SK-N-SH (cell line): Measurements from ENCODE around the gene CKS1B. TPM values are rescaled to one million over a fixed set of nuclear protein-coding genes. Genes with fewer than 3 reads are reported as not detected.

Experiments
- CTCF ChIA-PET: fragments of 300-600, 350-600 bp; formaldehyde crosslinking; extraction: SDS; loops from one replicate; lab custom pipeline; 2021; lab: Yijun Ruan, JAX
- POLR2A ChIA-PET: fragments of 350-600 bp; sonication (Branson Sonifier 250); formaldehyde crosslinking; extraction: SDS; loops from one replicate; lab custom pipeline; 2020; ENCODE audit warnings: antibody characterized with exemption, inconsistent platforms; lab: Yijun Ruan, JAX
- DNase-seq: peaks from one replicate; pipeline ENCODE4 v3.0.0; 2012
- H2AFZ ChIP-seq: fragments of 200-600 bp; sonication (generic); 2 replicates; pipeline ENCODE4 v1.8.1; 2016; ENCODE audit warnings: antibody characterized with exemption, mild to moderate bottlenecking, low read depth
- H3F3A ChIP-seq: fragments of 200-600 bp; sonication (generic); replicated peaks from 2 replicates; pipeline ENCODE3; 2016; ENCODE audit warnings: antibody characterized with exemption, mild to moderate bottlenecking; ENCODE audit not compliant: insufficient read depth
- H3K27ac ChIP-seq, 2 experiments: fragments of 200-500 bp in 1 of 2; fragments of 200-600 bp in 1 of 2; sonication (Bioruptor generic) in 1 of 2; sonication (generic), shearing (Covaris generic) in 1 of 2; 2 replicates each; pipeline versions ENCODE4 v1.5.1 to v1.6.1; 2014 to 2016; ENCODE audit warnings: low read depth in 2 of 2, inconsistent platforms in 1 of 2, low read length in 1 of 2, mild to moderate bottlenecking in 1 of 2, mixed read lengths in 1 of 2
- H3K27me3 ChIP-seq: fragments of 200-600 bp; sonication (generic), shearing (Covaris generic); 2 replicates; pipeline ENCODE4 v1.6.1; 2016; ENCODE audit warnings: mixed run types; ENCODE audit not compliant: insufficient read depth
- H3K36me3 ChIP-seq, 2 experiments: fragments of 200-500 bp in 1 of 2; fragments of 200-600 bp in 1 of 2; sonication (Bioruptor generic) in 1 of 2; sonication (generic) in 1 of 2; replicated peaks in 1 of 2; 2 replicates each; pipeline versions ENCODE3 to v1.5.1; 2014 to 2016; ENCODE audit warnings: low read length in 1 of 2, mild to moderate bottlenecking in 1 of 2; ENCODE audit not compliant: insufficient read depth in 2 of 2, control insufficient read depth in 1 of 2
- H3K4me1 ChIP-seq, 2 experiments: fragments of 200-500 bp in 1 of 2; fragments of 200-600 bp in 1 of 2; sonication (Bioruptor generic) in 1 of 2; sonication (generic), shearing (Covaris generic) in 1 of 2; 2 replicates each; pipeline versions ENCODE4 v1.5.1 to v1.6.1; 2014 to 2016; ENCODE audit warnings: low read depth in 1 of 2, low read length in 1 of 2, mixed run types in 1 of 2; ENCODE audit not compliant: insufficient read depth in 2 of 2, control insufficient read depth in 1 of 2
- H3K4me2 ChIP-seq: fragments of 200-600 bp; sonication (generic), shearing (Covaris generic); 2 replicates; pipeline ENCODE4 v1.6.1; 2017; ENCODE audit warnings: mixed run types
- H3K4me3 ChIP-seq, 2 experiments: fragments of 200-500 bp in 1 of 2; fragments of 200-600 bp in 1 of 2; sonication (Bioruptor generic) in 1 of 2; sonication (generic), shearing (Covaris generic) in 1 of 2; 2 replicates each; pipeline versions ENCODE4 v1.5.1 to v1.8.1; 2014 to 2016; ENCODE audit warnings: low read depth in 2 of 2, inconsistent platforms in 1 of 2, low read length in 1 of 2, mild to moderate bottlenecking in 1 of 2, mixed read lengths in 1 of 2, moderate library complexity in 1 of 2
- H3K79me2 ChIP-seq: fragments of 200-600 bp; sonication (generic); 2 replicates; pipeline ENCODE4 v1.8.1; 2017; ENCODE audit warnings: mild to moderate bottlenecking; ENCODE audit not compliant: insufficient read depth
- H3K9ac ChIP-seq: fragments of 200-600 bp; sonication (generic); 2 replicates; pipeline ENCODE4 v1.6.1; 2017; ENCODE audit warnings: mixed run types
- H3K9me2 ChIP-seq: fragments of 200-600 bp; sonication (generic); 2 replicates; pipeline ENCODE4 v1.6.1; 2017; ENCODE audit warnings: mixed run types
- H3K9me3 ChIP-seq: fragments of 200-600 bp; sonication (generic); 2 replicates; pipeline ENCODE4 v1.6.1; 2017; ENCODE audit warnings: mixed run types, mild to moderate bottlenecking, moderate library complexity
- H4K20me1 ChIP-seq: fragments of 200-600 bp; sonication (generic); 2 replicates; pipeline ENCODE4 v1.6.1; 2017; ENCODE audit warnings: mild to moderate bottlenecking, mixed run types; ENCODE audit not compliant: insufficient read depth
- EZH2phosphoT487 ChIP-seq: fragments of 200-600 bp; sonication (generic); IDR thresholded peaks from 2 replicates; pipeline ENCODE4 v1.6.1; 2017; ENCODE audit warnings: low read depth, mixed run types, mild to moderate bottlenecking, antibody characterized with exemption, moderate library complexity, borderline replicate concordance
- FOXM1 ChIP-seq: IDR thresholded peaks from 2 replicates; pipeline ENCODE4 v1.4.0; 2012; ENCODE audit warnings: low read depth, mild to moderate bottlenecking
- MEF2A ChIP-seq: IDR thresholded peaks from 2 replicates; pipeline ENCODE4 v1.4.0; 2012; ENCODE audit warnings: low read depth, borderline replicate concordance
- NFIC ChIP-seq: IDR thresholded peaks from 2 replicates; pipeline ENCODE4 v1.4.0; 2012; ENCODE audit warnings: borderline replicate concordance
- NRF1 ChIP-seq: IDR thresholded peaks from 2 replicates; pipeline ENCODE4 v1.6.1; 2012; ENCODE audit warnings: low read depth, mild to moderate bottlenecking, low read length
- RAD21 ChIP-seq: IDR thresholded peaks from 2 replicates; pipeline ENCODE4 v1.6.1; 2012; ENCODE audit warnings: mild to moderate bottlenecking, low read length
- RXRA ChIP-seq: IDR thresholded peaks from 2 replicates; pipeline ENCODE4 v1.4.0; 2012; ENCODE audit warnings: low read depth, mild to moderate bottlenecking, borderline replicate concordance
- SIN3A ChIP-seq: IDR thresholded peaks from 2 replicates; pipeline ENCODE4 v1.6.1; 2012; ENCODE audit warnings: low read depth, mild to moderate bottlenecking, low read length, moderate library complexity, borderline replicate concordance
- WGBS: methylation state at CpG from one replicate; pipeline ENCODE4 v1.1.6; 2017; ENCODE audit warnings: low lambda C conversion rate; 5-methylcytosine and 5-hydroxymethylcytosine counted together
- polyA plus RNA-seq, 3 experiments: library from polyadenylated mRNA; depleted of rRNA; stranded (reverse); fragments of >200 nt; gene quantifications; 2 replicates each; pipeline ENCODE4 v1.2.3, GENCODE V29; 2012
- TF ChIP-seq, protein P1 (sequence below): IDR thresholded peaks from 2 replicates; pipeline ENCODE4 v1.4.0; 2012; ENCODE audit warnings: low read depth, borderline replicate concordance
- TF ChIP-seq, protein P2 (sequence below): IDR thresholded peaks from 2 replicates; pipeline ENCODE4 v1.6.1; 2012; ENCODE audit warnings: mild to moderate bottlenecking, low read depth, low read length, moderate library complexity
- TF ChIP-seq, protein P3 (sequence below): IDR thresholded peaks from 2 replicates; pipeline ENCODE4 v1.4.0; 2012; ENCODE audit warnings: low read depth, borderline replicate concordance

The CKS1B gene
- polyA plus RNA-seq, 1 of the 3 experiments (the other 2 are of a cell fraction): 308 TPM

DNA sequence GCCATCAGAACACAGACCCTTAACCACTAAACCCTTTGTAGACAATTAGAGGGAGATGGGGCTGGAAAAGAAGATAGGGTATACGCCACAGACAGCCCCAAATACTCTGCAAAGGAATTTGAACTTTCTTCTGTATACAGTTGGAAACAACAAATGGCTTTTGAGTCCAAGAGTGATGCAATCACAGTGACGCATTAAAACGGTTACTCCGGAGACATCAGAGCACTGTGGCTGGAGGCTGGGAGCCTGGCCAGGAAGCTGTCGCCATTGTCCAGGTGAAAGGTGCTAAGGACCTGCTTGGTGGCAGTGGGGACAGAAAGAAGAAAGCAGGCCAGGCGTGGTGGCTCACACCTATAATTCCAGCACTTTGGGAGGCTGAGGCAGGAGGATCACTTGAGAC lies 12.8 kb downstream of the CKS1B start:
- Histone ChIP-seq H3K36me3 (peaks cover 24 to 33% of the 10 kb centered on the region in 2 experiments), H3K9ac (no peak overlapping the region), H3K4me1 (peaks cover 2 to 26% of the 10 kb centered on the region in 2 experiments; a peak in 3 of 4 replicates), H3K4me3 (no peak overlapping the region), H3K4me2 (no peak overlapping the region), H3F3A (peaks cover 5% of the 10 kb centered on the region), H3K27ac (no peak overlapping the region), H3K79me2 (peaks cover 57% of the 10 kb centered on the region), H2AFZ (no peak overlapping the region), H4K20me1 (no peaks in the 10 kb centered on the region), H3K27me3 (no peaks in the 10 kb centered on the region), H3K9me3 (no peaks in the 10 kb centered on the region), H3K9me2 (no peaks in the 10 kb centered on the region)
- WGBS: 91% methylated on average over 6 of the region's 6 CpGs
- POLR2A ChIA-PET: interaction anchor here (1.2 kb wide), 1 partner anchor 32 kb away, joined by 3 read pairs; no protein-coding TSS in a partner anchor
- DNase-seq: no peak
- CTCF ChIA-PET: interaction anchor here (1.1 to 37.5 kb wide), 6 partner anchors 11 to 93 kb away, joined by 3 to 640 read pairs (median 8); partner anchors contain the start of genes LENEP, PYGO2 and ZBTB7B
- TF ChIP-seq RAD21 (no peak), MEF2A (no peak), EZH2phosphoT487 (no peak), NFIC (no peak), RXRA (no peak), NRF1 (no peak), SIN3A (no peak), FOXM1 (no peak)
- TF ChIP-seq, protein P1, sequence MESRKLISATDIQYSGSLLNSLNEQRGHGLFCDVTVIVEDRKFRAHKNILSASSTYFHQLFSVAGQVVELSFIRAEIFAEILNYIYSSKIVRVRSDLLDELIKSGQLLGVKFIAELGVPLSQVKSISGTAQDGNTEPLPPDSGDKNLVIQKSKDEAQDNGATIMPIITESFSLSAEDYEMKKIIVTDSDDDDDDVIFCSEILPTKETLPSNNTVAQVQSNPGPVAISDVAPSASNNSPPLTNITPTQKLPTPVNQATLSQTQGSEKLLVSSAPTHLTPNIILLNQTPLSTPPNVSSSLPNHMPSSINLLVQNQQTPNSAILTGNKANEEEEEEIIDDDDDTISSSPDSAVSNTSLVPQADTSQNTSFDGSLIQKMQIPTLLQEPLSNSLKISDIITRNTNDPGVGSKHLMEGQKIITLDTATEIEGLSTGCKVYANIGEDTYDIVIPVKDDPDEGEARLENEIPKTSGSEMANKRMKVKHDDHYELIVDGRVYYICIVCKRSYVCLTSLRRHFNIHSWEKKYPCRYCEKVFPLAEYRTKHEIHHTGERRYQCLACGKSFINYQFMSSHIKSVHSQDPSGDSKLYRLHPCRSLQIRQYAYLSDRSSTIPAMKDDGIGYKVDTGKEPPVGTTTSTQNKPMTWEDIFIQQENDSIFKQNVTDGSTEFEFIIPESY: no peak
- TF ChIP-seq, protein P2, sequence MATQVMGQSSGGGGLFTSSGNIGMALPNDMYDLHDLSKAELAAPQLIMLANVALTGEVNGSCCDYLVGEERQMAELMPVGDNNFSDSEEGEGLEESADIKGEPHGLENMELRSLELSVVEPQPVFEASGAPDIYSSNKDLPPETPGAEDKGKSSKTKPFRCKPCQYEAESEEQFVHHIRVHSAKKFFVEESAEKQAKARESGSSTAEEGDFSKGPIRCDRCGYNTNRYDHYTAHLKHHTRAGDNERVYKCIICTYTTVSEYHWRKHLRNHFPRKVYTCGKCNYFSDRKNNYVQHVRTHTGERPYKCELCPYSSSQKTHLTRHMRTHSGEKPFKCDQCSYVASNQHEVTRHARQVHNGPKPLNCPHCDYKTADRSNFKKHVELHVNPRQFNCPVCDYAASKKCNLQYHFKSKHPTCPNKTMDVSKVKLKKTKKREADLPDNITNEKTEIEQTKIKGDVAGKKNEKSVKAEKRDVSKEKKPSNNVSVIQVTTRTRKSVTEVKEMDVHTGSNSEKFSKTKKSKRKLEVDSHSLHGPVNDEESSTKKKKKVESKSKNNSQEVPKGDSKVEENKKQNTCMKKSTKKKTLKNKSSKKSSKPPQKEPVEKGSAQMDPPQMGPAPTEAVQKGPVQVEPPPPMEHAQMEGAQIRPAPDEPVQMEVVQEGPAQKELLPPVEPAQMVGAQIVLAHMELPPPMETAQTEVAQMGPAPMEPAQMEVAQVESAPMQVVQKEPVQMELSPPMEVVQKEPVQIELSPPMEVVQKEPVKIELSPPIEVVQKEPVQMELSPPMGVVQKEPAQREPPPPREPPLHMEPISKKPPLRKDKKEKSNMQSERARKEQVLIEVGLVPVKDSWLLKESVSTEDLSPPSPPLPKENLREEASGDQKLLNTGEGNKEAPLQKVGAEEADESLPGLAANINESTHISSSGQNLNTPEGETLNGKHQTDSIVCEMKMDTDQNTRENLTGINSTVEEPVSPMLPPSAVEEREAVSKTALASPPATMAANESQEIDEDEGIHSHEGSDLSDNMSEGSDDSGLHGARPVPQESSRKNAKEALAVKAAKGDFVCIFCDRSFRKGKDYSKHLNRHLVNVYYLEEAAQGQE: no peak
- TF ChIP-seq, protein P3, sequence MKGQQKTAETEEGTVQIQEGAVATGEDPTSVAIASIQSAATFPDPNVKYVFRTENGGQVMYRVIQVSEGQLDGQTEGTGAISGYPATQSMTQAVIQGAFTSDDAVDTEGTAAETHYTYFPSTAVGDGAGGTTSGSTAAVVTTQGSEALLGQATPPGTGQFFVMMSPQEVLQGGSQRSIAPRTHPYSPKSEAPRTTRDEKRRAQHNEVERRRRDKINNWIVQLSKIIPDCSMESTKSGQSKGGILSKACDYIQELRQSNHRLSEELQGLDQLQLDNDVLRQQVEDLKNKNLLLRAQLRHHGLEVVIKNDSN: no peak
